Stimulated activated CD4-positive, alpha-beta T cell treated with anti-CD3 and anti-CD28 coated beads, Interleukin-12 subunit alpha, Interleukin-12 subunit beta, amount 100 ng/mL, for 48 hours (primary cell): Measurements from ENCODE around the gene SKP1.

Source experiments
- DNase-seq, 3 donors: peaks; one replicate each; pipeline ENCODE4 v3.0.0-alpha.2; 2020; ENCODE audit warnings: low read depth in 2 of 3, low spot score in 1 of 3

The SKP1 gene

DNA sequence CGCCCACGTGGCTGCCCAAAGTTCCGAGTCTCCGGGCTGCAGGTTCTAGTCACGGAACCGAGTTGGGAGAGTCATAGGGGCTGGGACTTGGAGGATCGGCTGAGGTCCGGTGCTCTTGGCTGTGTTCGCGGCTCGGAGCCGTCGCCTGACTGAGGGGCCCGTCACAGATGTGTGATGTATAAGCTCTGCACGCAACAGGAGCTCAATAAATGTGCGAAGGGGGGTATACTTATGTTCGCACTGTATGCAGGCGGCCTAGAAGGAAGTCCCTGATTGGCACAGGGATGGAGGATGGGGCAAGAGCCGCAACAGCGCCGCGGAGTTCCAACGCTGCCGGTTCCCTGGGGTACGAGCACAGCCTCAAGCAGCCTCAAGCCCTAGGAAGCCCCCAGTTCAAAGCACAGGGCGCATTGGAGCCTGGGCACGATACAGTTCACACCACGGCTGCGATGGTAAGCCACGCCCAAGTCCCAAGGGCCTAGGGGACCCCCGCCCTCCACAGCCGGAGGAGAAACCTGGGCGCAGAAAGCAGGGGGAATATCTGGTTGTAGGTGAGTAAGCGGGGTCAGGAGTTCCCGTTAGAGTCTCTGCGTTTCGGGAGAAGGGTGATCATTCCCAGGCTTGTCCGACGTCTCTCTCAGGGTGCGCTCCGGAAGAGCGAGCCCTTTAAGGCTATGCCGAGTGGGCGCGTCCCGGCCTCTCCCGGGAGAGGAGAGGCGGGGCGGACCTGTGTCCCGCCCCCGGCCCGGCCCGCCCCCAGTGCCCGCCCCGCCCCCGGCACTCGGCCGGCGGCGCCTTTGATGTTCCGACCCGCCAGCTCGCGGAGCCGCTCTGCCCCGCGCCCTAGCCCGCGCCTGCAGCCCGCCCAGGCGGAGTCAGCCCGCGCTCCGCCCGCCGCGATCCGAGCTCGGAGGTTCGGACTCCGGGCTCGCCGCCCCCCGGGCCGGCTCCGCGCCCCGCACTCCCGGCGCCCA is 62.6 kb downstream of the SKP1 start, which contains the start of gene TCF7:
Gene TCF7, plus strand, starts transcription at position 780 of the 974 bp plus-strand sequence. CDS start 226 bp downstream, outside the sequence.
- DNase-seq, result peak in 2 of 3 donors; percentile 53 to 69

- no peak for DNase-seq
These were observed 63.3 kb downstream of the SKP1 start for GRCh38 chr5:134113363-134113889.

GRCh38 chr5:134112726-134113362 is 63.9 kb downstream of the SKP1 start:
- DNase-seq, result no peak

GRCh38 chr5:134111741-134112647 is 64.8 kb downstream of the SKP1 start:
- no peak for DNase-seq

DNA sequence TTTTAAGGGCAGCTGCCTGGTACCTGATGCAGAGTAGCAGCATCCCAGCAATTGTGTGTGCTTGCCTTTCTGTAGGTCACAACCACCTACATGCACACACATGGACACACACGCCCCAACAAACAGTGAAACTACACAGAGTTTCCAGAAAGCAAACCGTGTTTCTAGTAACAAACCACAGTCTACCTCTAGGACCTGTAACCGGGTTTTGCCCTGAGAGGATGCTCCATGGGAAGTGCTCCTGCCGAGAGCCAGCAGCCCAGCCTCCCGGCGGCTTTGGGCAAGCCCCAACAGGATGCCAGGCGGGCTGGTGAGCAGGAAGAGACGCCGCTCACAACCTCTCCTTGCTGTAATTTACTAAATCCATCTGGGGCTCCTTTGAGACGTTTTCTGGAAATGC is 66.4 kb downstream of the SKP1 start:
- no peak for DNase-seq

GRCh38 chr5:134107779-134108178 is 69.0 kb downstream of the SKP1 start:
- DNase-seq, result no peak

- DNase-seq, result no peak
These were observed 69.6 kb downstream of the SKP1 start for GRCh38 chr5:134106991-134107701.

GRCh38 chr5:134103998-134104654 is 72.6 kb downstream of the SKP1 start:
- DNase-seq, result no peak

GRCh38 chr5:134103397-134103796 is 73.4 kb downstream of the SKP1 start:
- DNase-seq, result no peak

- peak; percentile 54 to 78 (median 63) for DNase-seq
These were observed 74.9 kb downstream of the SKP1 start for GRCh38 chr5:134101686-134102439.

DNA sequence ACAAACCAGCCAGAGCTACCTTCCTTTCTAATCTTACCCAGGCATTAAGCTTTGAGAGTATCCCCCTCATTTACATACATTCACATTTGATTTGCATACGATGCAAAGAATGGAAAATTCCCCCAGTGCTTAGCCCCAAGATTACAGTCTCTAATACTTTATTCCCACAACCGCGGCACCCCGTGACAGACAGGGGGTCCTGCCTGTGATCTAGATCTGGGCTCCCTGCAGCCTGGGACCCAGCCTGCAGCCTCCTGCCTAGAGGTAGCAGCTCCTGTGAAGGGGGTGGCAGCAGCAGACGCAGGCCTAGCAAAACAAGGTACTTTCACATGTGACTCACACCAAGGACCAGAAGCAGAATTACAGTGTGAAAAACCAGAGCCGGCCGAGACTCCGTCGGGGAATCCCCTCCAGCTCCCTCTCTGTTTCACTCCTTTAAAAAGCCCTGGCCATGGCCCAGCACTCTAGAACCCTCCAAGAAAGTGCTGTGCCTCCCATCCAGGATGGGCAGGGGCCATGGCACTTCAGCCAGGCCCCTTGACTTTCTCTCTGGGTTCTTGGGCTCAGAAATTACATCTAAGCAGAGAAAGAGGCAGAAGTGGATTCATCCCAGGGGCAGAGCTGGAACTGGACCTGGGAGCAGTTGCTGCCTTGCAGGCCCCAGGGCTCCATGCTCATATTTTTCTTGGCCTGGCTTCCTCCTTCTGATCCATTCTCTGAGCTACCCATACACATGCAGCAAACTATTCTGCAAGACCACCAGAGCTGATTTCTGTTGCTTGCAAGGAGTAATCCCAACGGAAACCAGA is 76.3 kb downstream of the SKP1 start:
- peak; percentile 70 to 83 (median 82) for DNase-seq

DNA sequence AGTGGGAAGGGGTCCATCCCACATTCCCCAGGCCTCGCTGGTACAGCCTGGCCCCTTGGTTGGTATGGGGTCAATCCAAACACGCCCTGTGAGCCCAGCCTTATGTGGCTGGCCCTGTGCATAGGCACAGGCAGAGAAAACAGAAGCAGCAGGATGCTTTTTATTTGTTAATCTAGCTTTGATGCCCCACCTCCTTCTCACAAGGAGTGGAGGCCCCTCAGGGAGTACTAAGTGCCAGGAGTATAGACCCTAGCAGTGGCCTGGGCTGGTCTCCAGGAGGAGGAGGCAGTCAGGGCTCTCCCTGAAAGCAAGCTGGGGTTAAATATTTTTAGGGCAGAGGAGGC is 76.8 kb downstream of the SKP1 start:
- DNase-seq, result no peak

GRCh38 chr5:134099288-134099872 is 77.4 kb downstream of the SKP1 start:
- DNase-seq, result no peak
